Retina (tissue), 1 donor: ENCODE results near the gene ABTB2.

Experiments used
- DNase-seq: peaks from one replicate; pipeline ENCODE4 v3.0.0-alpha.2; 2016

Gene ABTB2

DNA sequence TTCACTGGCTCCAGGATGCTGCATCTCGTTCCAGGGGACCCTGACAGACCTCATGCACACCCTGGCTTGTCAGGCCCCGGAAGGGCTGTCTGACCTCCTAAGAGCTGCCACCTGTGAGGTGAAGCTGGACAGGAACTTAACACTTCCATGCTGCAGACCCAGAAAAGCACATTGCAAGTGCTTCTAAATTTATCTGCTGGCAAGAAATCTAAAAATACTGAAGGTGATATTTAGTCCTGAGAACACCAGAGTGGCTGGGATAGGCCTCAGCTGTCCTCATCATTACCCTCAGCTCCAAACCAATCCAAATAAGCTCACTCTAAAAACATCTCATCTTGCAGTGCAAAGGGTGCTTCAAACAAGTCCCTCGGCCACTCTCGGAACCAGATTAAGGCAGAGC lies 46.7 kb downstream of the ABTB2 start:
- no peak for DNase-seq

DNA sequence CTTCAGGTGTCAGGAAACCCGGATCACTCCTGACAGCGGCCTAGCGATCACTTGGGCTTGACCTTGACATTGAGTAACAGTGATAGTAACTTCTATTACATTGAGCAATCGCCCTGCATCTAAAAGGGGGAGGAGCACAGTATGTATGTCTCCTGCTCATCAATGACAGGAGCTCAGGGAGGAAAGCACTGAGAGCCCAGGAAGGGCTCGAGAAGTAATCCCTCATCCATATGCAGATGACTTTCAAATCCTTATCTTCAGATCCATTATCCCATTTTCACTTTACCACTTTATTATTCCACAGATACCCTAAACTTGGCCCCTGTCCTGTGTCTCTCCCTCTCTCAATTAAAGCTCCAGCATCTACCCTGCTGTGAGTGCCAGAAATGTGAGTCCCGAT lies 47.8 kb downstream of the ABTB2 start:
- no peak for DNase-seq

DNA sequence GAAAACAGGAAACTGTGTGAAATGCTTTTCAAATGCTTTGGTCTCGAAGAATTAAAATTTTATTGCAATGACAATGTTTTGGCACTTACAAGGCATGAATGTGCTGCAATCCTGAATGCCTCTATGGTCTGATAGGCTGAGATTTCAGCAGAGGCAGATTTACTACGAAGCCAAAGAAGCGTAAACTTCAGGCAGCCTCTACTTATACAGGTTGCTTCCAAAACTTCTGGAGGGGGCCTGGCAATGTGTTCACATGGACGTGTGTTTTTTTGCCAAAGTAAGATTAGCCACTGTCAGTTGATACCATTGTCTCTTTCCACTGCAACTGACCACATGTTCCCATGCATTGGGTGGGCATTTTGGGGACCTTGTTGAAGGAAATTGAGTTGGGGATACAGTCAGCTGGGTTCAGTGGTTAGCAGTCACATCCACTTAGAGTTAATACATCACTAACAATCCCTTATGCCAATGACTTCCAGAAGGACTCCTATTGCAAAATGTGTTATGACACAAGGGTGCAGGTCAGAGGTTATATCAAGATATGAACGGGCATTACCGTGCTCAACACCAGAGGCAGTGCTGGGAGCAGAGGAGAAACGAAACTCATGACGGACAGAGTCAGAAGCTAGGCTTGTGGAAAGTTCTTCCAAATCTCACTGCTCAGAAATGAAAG lies 48.8 kb downstream of the ABTB2 start:
- no peak for DNase-seq

DNA sequence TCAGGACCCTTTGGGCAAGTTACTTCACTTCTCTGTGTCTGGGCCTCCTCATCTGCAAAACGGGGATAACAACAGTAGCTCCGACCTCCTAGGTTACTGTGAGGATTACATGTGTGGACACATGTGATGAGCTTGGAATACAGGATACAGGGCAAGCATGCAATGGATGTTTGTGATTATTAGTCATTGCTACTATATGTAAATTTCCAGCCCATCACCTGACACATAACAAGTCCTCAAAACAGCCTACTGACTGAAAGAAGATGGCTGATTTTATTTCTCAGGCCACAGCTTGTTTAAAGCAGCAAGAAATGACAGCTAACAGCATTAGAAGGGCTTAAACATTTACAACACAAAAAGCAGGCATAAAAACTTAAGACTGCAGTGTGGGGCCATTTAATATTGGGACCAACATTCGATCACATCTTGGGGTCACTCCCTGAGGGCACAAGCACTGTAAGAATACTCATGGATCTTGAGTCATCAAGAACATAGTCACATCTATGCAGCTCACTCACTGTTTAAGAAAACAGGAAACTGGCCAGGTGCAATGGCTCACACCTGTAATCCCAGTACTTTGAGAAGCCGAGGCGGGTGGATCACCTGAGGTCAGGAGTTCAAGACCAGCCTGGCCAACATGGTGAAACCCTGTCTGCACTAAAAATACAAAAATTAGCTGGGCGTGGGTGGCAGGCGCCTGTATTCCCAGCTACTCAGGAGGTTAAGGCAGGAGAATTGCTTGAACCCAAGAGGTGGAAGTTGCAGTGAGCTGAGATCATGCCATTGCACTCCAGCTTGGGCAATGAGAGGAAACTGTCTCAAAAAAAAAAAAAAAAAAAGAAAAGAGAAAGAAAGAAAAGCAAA lies 49.5 kb downstream of the ABTB2 start:
- no peak for DNase-seq

DNA sequence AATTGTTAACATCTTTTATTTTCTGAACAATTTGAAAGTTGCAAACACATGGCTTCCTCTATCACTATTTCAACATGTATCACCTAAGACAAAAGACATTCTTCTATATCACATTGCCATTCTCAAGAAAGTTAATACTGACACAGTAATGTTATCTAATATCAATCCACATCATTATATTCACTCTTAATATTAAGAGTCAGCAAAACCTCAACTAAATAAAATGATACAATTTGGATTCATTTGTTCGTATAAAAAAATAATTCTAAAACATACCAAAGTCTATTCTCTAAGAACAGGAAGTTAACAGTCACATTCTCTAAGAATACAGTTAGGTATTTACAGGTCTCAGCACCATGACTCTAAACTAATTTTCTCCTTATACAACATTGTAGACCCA lies 52.0 kb downstream of the ABTB2 start:
- no peak for DNase-seq

DNA sequence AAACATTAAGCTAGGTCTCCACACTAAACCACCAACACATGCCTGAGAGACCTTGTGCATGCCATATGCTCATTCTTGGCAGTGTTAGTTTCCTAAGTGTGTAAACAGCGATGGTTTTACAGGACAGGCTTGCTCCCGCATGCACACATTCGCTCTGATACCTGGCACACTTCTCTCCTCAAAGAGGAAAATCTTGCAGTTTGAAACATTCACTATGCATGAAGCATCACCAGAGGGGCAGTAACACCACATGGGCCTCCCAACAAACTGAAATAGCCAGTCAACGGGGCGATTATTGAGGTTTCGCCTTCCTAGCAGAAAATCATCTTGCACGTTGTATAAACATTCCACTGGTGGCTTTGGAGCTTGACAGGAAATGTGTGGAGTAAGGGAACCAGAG lies 52.6 kb downstream of the ABTB2 start:
- DNase-seq = no peak

DNA sequence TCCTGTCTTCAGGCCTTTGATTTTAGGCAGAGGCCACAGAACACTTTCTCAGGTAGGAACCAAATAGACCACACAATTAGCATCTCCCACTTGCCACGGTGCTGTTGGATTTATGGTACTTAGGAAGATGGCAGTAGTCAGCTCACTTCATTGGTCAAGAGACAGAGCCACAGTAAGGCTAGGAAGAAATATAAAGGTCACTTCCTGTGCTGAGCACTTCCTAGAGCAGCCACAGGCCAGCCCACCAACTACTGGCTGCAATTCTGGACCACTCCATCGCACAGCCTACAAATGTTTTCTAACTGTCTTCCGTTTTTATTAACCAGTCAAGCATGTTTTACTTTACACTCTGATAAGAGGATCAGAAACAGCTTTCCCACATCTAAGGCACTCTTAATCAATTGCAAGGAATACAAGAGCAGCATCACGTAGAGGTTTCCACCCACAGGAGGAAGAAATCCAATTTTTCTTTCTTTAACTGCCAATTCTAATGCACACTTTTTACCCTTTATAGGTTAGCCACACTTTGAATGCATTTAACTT lies 54.7 kb downstream of the ABTB2 start:
- no peak for DNase-seq

DNA sequence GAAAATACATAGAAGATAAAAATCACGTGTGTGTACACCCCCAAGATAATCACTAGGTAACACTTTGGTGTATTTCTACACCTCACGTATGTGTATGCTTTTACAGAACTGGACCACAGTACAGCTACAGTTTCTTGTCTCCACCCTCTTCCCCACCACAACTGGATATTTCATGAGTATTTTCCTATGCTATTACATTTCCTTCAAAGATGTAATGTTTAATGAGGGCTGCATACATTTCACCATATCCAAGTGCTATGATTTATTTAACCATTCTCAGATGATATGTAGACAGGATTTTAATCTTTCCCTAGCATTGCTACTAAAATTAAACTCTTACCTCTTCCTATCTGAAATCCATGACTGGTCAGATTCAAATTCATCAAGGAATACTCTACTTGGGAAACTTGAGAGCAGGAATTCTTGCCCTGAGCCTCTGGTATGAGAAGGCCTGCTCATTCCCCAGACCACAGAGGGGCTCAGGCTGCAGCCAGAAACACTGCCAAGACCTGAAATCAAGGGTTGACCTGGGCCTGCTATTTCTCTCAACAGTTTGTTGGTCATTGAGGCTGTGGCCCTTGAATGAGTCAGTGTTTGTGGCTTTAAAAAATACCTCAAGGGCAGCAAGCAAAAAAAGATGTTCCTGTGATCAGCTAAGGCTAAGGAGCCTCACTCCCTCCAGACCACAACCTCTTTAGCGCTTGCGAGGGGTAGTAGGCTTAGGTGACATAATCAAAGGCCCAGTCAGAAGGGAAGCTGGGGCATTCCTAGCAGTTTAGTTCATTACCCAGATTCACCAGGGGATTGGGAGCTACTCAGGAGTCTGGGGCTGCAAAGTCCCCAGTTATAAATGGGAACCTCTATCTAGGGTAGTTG lies 55.5 kb downstream of the ABTB2 start:
- no peak for DNase-seq

DNA sequence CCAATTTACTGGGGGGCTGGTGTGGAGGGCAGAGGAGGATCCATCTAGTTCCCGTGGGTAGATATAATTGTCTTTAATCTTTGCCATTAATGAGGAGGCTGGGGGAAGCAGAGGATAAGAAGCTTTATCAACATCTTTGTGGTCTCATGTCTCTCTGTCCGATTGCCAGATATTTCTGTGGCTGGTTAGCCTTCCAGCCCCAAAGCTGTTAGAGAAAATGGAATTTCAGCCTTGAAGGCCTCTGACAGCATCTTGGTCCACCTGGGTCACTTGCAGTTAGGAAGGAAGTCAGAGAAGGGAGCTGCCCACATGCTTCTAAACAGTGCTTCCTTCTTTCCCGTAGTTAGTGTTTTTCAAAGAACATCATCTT lies 56.9 kb downstream of the ABTB2 start:
- no peak for DNase-seq

DNA sequence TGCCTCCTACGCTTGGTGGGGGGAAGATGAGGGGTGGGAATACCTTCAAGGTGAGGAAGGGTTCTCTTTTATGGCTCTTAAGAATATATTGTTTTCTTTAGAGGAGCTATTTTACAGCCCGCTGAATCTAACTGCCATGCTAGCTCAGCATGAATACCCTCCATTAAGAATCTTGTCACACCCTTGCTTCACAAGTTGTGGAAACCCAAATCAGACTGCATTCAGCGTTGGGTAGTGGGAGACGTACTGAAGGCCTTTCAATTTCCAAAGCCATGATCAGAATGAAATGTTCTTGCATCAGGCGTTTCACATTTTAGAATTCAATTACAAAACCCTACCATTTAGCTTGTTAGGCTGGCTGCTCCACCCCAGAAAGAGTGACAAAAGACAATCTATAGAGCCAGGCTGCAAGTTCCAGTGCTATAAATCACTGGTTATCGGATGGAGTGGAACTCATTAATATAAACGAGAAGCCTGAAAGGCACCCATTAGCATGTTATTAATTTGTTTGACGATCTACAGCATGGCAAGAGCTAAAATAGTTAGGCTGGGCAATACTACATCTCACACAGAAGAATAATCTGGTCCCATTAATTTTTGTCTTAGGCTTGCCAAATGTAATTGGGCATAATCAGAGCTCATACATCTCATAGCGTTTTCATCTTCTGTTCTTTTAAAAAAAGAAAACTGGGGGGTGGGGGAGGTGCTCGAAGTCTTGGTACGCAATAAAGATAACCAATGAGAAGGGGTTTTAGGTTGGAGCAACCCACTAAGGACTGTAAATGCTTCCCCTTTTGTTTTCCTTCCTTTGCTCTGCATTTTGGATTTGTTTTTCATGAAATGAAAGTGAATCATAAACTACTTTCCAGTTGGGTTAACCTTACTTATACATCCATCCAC lies 57.5 kb downstream of the ABTB2 start:
- DNase-seq = peak; percentile 49

DNA sequence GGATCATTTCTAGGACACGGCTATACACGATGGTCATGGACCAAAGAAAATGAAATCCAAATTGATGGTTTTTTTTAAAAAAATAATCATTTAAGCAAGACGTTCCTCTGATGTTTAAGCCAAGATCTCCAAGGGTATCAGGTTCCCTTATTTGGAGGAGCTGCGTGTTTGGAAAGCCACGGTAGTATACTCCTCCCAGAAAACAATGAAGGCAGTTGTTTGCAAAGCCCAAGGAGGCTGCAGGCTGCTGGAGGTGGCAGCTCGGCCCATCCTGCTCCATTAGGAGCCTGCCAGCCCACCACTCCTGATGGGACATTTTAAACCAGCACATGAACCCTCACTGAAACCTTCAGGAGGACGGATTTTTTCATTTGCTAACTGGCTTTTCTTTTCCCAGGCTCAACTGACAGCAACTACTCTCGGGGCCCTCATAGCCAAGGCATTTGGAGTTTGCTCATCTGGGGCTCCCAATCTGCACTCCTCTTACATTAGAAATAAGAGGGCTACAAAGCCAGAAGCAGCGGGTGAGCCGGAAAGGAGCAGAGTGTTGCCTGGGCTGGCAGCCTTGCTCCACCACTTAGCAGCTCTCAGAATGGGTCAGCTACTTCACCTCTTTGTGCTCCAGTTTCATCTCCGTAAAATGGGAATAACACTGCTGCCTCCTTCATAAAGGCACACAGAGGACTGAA lies 58.4 kb downstream of the ABTB2 start:
- DNase-seq = peak; percentile 43

DNA sequence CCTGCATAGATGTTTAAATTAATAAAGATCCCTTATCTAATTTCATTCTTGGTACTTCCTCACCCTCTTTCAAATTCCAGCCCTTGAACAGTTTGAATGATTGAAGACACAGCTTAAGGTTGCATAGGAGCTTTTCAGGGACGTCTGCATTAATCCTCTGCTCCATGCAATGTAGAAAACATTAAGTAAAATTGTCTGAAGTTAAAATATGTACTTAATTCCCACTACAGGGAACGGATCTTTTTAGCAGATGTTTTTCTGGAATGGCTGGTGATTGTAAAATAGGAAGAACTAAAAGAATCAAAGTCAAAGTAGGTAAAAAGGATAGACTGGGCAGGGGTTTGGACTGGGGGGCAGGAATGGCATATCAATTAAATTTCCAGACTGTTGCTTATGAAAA lies 58.9 kb downstream of the ABTB2 start:
- no peak for DNase-seq

DNA sequence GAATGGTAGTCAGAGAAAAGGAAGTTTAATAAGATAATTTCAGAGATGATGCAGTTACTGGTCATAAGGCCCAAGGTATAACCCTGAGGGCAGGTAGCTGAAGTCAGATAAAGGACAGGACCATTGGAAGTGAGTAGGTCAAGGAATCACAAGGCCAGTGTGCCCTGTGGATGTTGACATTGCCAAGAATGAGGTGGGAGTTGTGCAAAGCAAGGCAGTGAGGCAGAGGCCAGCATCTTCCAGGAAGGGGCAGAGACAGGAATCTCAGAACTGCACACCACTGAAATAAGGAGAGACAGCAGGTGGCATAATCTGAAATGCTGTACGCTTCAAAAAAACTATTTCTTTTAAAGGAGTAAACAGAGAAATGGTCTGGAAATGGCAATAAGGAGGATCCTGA lies 61.4 kb downstream of the ABTB2 start:
- DNase-seq = no peak

DNA sequence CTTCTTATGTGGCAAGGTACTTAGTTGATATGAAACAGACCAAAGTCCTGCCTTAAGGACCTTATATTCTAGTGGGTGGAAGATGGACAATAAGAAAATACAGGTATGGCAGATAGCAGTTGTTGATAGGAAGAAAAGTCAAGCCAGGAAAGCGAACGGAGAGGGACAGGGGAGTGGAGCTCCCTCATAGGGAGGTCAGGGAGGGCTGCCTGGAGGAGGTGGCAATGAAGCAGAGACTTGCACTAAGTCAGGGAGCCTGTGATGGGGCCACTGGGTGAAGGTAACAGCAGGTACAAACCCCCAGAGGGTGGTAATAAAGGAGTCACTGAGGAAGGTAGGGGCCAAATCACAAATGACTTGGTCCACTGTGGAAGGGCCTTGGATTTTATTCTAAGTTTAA lies 65.3 kb downstream of the ABTB2 start:
- DNase-seq = no peak

DNA sequence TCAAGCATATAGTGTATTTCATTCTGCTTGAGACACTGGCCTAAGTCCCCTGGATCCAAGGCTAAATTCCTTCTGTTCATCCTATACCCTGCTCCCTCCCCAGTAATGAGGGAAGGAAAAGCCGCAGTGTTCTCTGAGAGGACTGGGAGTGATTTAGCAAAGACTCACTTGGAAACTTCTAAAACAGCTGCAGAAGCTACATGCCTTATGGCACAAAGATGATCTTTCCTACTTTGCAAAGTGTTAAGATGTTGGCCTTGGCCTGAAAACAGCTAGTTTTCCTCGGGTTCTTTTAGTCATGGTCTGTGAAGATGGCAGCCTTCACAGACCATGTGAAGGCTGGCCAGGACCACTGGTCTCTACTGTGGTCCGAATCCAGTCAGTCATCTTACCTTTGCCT lies 65.7 kb downstream of the ABTB2 start:
- DNase-seq = no peak

DNA sequence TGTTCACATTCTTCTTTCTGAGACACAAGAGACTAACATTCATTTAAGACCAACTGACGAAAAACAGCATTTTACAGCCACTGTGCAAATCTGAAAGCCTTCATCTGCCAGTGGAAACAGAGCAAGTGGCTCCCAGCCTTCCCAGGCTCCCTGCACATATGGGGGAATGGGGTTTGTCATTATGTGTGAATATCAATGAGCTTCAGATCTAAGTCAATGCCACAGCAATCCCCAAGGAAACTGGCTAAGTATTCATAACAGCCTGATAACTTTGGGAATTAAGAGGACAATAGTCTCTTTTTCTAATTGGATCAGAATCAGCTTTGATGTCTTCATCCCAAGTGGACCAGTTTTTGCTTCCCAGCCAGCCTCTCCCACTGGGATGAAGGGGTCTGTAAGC lies 66.9 kb downstream of the ABTB2 start:
- no peak for DNase-seq

DNA sequence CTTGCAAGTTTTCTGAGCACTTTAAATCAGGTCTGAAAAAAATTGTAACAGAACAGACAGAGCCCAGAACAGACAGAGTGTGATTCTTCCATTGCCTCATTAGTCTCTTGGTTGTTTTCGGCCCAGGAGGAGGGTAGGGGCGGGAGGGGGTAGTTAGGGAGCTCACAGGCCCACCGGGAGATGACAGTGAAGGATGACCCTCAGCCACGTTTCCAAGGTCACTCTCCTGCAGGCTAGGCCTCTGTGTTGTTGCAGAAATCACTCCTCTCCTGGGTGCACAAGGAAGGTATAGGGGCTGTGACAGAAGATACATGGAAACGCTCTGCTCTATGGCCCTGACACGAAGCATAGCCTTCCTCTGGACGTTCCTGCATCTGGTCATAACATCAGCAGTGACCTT lies 69.3 kb downstream of the ABTB2 start:
- peak; percentile 44 for DNase-seq

DNA sequence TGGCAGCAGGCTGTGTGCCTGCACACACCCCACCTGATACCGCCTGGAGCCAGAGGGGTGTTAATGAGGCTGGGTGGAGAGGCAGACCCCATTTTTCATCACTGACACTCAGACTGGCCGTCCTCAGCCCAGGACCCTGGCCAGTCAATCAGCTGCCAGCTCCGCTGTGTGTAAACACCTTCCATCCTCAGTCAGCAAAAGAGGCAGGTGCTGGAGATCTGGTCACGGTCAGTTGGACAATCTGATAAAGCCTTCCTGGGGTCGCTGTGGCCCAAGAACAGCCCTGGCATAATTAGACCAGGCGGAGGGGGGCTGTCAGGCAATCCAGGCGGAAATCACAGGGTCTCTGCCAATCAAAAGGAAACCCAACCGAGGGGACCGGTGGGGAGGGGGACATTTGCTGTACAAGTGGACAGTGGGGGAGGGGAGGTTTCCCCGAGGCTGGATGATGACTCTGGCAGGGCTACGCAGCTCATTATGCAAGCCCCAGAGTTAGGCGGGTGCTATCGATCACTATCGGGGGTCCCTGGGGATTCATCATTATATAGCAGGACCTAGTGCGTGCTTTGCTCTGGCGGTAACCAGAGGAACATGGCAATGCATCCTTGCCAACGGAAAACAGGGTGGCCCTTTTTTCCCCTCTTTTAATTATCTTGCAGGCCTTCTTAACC lies 72.9 kb downstream of the ABTB2 start:
- peak; percentile 88 for DNase-seq

DNA sequence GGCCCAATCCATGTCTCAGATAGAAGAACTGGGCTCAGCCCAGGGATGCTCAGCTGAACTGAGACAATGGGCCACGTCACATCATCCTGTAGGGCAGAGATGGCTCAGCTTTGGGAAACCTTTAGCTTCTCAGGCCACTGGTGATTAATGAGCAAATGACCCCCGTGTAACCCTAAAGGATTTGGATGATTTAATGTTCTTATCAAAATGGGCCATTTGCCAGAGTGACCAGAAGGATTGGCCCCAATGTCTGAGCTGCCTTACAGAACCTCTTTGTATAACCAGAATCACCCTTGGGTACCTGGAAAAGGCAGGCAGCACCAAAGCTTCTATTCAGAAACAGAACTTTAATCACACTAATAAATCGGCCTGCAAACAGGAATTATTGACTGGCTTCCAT lies 73.7 kb downstream of the ABTB2 start:
- no peak for DNase-seq

DNA sequence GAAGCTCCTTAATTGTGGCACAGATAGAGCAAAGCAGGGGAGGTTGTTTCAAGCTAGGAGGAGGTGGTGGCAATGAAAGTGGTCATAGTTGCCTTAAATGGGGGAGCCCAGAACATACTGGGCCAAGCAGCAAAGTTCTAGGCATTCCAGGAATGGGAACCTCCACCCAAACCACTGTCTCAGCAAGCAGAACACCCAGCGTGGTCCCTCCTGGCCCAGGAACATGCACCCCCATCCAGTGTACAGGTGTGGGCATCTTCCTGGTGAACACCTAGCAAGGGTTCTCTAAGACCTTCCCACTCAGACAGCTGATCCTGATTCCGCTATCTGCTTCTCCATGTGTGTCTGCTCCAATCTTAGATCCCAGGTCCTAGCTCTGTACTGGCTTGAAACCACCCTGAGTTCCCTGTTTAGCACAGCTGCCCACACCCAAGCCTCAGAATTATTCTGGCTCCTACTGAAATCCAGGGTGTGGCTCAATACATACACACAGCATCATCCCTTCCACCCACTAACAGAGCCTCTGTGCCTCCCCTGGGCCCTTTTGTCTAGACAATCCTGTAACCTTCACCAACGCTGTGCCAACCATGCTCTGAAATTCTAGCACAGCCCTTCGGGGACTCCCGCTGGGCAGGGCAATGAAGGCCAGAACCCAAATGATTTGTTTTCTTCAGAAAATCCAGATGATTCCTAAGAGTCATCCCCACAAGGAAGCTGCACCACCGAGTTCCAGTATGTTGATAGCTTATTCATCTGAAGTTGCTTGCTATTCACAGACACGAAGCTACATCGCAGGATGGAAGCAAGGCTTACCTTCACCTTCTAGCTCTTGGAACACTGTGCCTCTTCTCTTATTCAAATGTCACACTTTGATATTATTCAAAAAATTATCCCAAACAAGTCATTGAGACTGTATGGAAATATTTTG lies 76.6 kb downstream of the ABTB2 start:
- no peak for DNase-seq
